Stimulated activated CD4-positive, alpha-beta T cell treated with anti-CD3 and anti-CD28 coated beads, Interleukin-2, amount 100 ng/mL, for 48 hours (primary cell): ENCODE data around the gene CC2D1A.

Source experiments
- DNase-seq, 2 donors: peaks; one replicate each; pipeline ENCODE4 v3.0.0-alpha.2; 2020

Gene CC2D1A

GRCh38 chr19:13905634-13906520 lies at the start of gene CC2D1A, which contains the start of gene BRME1:
CC2D1A (plus strand) TSS chr19:13906201; CDS start chr19:13906442, 241 bp downstream.
BRME1 (minus strand) TSS chr19:13906117; CDS start chr19:13904892, 1,225 bp downstream.
- DNase-seq, result peak; percentile 96 to 97

GRCh38 chr19:13856497-13856896 lies 49.5 kb upstream of the CC2D1A start:
- no peak for DNase-seq

GRCh38 chr19:13859361-13859880 lies 46.6 kb upstream of the CC2D1A start:
- DNase-seq, result no peak

DNA sequence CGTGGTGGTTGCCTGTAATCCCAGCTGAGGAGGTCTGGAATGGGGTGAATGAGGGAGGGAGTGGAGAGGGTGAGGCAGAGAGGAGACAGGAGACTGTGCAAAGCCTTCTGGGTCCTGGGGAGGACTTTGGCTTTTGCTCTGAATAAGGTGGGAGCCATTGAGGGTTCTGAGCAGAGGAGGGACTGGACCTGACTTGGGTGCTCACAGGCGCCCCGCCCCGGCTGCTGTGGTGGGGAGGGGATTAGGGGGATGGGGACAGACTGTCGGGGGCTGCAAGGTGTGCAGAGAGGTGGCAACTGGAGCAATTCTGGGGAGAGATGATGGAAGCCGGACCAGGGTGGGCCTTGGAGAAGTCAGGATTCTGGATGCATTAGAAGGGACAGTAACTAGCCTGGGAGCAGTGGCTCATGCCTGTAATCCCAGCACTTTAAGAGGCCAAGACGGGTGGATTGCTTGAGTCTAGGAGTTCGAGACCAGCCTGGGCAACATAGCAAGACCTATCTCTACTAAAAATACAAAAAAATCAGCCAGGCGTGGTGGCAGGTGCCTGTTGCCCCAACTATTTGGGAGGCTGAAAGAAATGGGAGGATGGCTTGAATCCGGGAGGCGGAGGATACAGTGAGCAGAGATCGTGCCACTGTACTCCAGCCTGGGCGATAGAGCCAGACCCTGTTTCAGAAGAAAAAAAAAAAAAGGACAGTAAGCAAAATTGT lies 45.2 kb upstream of the CC2D1A start:
- DNase-seq, result no peak

- DNase-seq, result no peak
Measured at GRCh38 chr19:13861392-13861713, 44.6 kb upstream of the CC2D1A start.

- DNase-seq, result peak; percentile 91 to 93
Measured at GRCh38 chr19:13861714-13862531, 44.1 kb upstream of the CC2D1A start.

DNA sequence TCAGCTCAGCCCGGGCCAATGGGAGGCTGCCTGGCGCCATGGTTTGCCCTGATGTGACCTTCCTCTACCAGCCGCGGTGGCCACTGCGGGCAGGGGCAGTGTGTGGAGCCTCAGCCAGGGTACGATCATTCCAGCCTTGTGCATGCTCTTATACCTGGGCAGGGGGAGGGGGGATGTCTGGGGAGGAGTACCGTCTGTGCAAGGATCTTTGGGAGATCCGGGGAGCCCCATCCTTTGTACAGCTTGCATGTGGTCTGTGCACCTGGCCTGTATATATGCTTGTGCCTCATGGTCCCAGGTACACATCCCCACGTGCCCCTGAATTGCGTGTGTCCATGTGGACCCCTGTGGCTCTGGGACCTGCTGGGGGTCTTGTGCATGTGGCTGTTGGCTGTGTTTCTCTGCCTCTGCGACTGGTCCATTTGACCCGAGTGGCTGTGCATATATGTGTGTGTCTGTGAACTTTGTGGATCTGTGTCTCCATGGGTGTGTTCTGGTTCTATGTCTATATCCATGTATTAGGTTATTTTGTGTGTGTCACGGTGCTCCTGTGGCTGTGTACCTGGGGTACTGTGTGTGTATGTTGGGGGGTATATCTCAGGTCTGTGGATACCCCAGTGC lies 41.8 kb upstream of the CC2D1A start:
- no peak for DNase-seq

DNA sequence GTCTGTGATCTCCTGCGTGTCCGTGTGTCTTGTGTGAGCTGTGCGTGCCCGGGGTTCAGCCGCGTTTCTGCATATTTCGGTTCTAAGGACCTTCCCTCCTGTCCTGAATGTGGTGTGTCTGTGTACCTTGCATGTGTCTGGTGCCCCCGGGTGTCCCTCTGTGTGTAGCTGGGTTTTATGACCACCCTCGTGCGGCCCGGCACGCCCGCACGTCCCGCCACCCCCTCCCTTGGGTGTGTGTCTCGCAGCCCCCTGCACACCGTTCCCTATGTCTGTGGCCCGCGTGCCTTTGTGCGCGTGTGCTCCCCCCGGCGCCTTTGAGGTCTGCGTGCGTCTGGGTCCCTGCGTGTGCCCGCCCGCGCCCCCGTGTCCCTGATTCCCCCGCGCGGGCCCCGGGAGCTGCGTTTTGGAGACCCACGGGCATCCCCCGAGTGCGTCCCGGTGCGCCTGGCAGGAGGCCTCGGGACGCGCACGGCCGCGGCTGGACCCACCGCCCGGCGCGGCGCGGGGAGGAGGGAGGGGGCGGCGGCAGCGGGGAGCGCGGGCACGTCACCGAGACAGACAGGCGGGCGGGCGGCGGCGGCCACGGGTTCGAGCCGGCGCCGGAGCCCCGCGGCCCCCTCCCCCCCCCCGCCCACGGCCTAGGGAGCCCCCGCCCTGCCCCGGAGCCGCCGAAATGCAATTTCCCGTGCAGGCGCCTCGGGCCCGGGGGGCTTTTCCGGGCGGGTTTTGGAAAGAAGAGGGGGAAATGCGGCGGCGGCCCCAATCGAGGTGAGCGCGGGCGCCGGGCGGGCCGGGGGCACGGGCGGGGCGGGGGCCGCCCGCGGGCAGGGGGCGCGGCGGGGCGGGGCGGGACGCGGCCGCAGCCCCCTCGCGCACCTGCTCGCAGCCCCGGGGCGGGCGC lies 41.1 kb upstream of the CC2D1A start:
- DNase-seq, result no peak

GRCh38 chr19:13865571-13866462 lies 40.2 kb upstream of the CC2D1A start:
- DNase-seq, result no peak

DNA sequence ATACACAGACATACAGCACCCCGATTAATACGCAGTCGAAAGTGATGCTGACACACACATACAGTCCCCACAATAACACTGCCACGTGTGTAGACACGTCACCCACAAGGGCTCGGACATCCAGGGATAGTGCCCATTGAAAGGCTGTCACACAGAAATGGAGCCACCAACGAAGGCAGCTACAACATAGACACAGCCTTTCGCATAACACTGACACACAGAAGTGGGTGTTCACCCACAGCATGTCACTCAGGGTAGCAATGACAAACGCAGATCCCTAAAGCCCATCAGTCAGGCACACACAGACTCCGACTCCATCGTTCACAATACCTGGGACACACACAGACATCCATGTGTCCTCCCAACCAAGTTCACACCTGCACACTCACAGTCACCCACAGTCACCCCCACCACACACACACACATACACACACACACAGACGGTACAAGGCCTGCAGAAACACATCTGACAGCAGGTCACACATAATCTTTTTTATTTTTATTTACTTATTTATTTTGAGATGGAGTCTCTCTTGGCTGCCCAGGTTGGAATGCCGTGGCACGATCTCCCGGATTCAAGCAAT lies 39.4 kb upstream of the CC2D1A start:
- no peak for DNase-seq

GRCh38 chr19:13868663-13869062 lies 37.3 kb upstream of the CC2D1A start:
- no peak for DNase-seq

GRCh38 chr19:13869281-13869680 lies 36.7 kb upstream of the CC2D1A start:
- DNase-seq, result no peak

GRCh38 chr19:13870873-13871272 lies 35.1 kb upstream of the CC2D1A start:
- no peak for DNase-seq

DNA sequence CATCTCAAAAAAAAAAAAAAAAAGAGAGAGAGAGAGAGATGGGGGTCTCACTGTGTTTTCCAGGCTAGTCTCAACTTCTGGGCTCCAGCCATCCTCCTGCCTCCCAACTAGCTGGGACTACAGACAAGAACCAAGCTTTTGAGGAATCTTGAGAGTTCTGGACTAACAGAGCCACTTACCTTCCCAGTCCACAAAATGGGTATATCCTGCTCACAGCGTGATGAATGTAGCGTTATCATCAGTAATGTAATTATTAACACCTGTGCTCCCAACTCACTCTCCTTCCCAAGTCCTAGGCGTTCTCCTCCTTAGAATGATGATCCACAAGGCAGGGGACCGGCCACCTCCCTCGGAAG lies 33.7 kb upstream of the CC2D1A start:
- DNase-seq, result no peak

DNA sequence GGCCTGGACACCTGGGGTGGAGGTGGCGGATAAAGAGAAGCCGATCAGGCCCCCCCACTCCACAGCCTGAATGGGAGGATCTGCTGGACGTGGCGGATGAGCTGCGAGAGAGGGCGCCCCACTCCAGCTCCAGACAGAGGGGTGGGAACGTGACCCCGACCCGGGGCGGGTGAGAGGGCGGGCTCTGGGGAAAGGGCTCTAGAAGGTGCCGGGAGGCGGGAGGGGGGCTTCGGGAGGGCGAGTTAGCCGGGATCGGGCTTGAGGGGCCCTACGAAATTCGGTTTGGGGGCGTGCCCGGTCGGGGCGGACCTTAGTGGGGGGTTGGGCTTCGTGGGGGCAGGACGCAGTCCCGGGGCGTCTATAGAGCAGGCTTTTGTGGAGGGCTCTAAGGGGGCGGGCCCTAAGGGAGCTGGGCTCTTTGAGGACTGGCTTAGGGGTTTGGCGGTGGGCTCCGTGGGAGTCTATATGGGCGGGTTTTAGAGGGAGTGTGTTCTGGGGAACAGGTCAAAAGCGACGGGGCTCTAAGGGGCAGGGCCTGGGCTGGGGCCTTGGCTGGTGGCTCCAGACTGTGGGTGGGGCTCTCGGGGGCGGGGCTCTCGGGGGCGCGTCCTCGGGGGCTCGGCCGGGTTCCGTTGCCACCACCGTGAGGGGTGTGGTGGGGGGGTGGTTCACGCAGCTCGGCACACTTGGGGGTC lies 33.2 kb upstream of the CC2D1A start:
- no peak for DNase-seq

DNA sequence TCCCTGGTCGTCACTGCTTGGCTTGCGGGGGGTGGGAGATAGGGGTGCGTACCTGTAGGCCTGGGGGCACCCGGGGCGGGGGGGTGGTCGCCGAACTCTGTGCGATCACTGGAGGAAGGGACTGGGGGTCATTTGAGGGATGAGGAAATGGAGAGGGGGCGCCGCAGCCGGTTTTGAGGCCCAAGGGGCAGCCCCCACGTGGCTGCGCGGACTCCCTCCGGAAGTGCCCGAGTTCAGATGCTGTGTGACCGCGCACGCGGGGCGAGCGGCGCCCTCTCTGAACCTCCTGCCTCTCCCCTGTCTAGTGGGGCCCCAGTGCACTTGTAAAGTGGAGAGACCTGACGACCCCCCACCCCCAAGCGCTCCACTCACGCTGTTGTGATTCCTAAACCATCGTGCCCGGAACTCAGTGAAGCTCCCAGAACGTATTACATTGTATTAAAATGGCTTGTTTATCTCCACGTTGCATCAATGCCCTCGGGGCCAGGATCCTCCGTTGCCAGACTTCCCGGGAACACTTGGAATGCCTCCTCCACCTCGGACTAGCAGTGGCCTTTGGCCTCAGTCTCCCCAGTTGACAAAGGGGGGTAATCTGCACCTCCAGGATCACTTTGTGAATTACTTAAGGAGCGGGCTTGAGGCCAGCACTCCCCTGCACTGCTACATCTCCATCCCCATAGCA lies 32.0 kb upstream of the CC2D1A start:
- no peak for DNase-seq

DNA sequence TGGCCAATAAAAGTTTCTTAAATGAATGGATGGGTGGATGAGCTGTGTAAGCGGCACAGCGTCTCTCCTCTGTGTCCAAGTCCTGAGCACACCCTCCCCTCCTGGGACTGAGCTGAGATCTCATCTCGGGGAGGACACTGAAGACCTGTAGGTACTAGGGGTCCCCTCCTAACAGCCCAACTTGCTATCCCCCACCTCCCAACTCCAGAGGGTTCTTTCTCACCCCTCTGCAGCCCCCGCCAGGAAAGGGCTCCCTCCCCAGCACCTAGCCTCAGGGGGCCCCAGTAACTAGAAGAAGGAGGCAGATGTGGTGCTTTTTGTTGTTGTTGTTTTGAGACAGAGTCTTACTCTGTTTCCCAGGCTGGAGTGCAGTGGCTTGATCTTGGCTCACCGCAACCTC lies 30.2 kb upstream of the CC2D1A start:
- no peak for DNase-seq

GRCh38 chr19:13876834-13877233 lies 29.2 kb upstream of the CC2D1A start, which contains the start of gene NANOS3:
NANOS3 (plus strand) TSS chr19:13877134; CDS start chr19:13877249, 115 bp downstream.
- DNase-seq, result no peak

DNA sequence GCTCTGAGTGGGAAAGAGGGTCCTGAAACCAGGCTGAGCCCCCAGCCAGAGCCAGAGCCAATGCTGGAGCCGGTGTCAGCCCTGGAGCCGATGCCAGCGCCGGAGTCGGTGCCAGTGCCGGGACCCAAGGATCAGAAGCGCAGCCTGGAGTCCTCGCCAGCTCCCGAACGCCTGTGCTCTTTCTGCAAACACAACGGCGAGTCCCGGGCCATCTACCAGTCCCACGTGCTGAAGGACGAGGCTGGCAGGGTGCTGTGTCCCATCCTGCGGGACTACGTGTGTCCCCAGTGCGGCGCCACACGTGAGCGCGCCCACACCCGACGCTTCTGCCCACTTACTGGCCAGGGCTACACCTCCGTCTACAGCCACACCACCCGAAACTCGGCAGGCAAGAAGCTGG lies 28.7 kb upstream of the CC2D1A start:
- no peak for DNase-seq
